SK-N-SH treated with all-trans-retinoic acid at 6 μM for 48 hours (cell line): ENCODE measurements around the gene ADAM33.

Experiments
- ARNTL ChIP-seq: fragments of 450-650 bp; formaldehyde crosslinking; IDR thresholded peaks from 2 replicates; pipeline ENCODE4 v1.5.0; 2020; ENCODE audit warnings: low read depth, mild to moderate bottlenecking, moderate library complexity, borderline replicate concordance
- CREB5 ChIP-seq: fragments of 250-450 bp; sonication (Bioruptor Pico); IDR thresholded peaks from 2 replicates; pipeline ENCODE4 v1.5.1; 2020; ENCODE audit warnings: low read depth, mild to moderate bottlenecking, moderate library complexity
- GLIS3 ChIP-seq: fragments of 250-450 bp; sonication (Bioruptor Pico); IDR thresholded peaks from 2 replicates; pipeline ENCODE4 v1.5.0; 2020; ENCODE audit warnings: mild to moderate bottlenecking, moderate library complexity
- PATZ1 ChIP-seq: fragments of 250-450 bp; sonication (Bioruptor Pico); IDR thresholded peaks from 2 replicates; pipeline ENCODE4 v1.8.0; 2020; ENCODE audit warnings: mild to moderate bottlenecking, moderate library complexity, borderline replicate concordance
- POU6F1 ChIP-seq: fragments of 250-450 bp; sonication (Bioruptor Pico); IDR thresholded peaks from 2 replicates; pipeline ENCODE4 v1.8.0; 2021; ENCODE audit warnings: low read depth, mild to moderate bottlenecking, moderate library complexity, borderline replicate concordance
- RARB ChIP-seq: fragments of 250-450 bp; sonication (Bioruptor Pico); IDR thresholded peaks from 2 replicates; pipeline ENCODE4 v1.8.0; 2021; ENCODE audit warnings: mild to moderate bottlenecking, moderate library complexity
- ZC3H10 ChIP-seq: fragments of 250-450 bp; sonication (Bioruptor Pico); IDR thresholded peaks from 2 replicates; pipeline ENCODE4 v1.5.1; 2021; ENCODE audit warnings: mild to moderate bottlenecking, moderate library complexity
- ZFP3 ChIP-seq: fragments of 250-450 bp; sonication (Bioruptor Pico); IDR thresholded peaks from 2 replicates; pipeline ENCODE4 v1.5.0; 2020; ENCODE audit warnings: mild to moderate bottlenecking, moderate library complexity
- ZNF70 ChIP-seq: fragments of 450-650 bp; formaldehyde crosslinking; IDR thresholded peaks from 2 replicates; pipeline ENCODE4 v1.5.0; 2020; ENCODE audit warnings: mild to moderate bottlenecking, moderate library complexity

- no peak for TF ChIP-seq PATZ1 (CRISPR knock-in tag)
- TF ChIP-seq POU6F1: no peak
- no peak for TF ChIP-seq GLIS3 (CRISPR knock-in tag)
- TF ChIP-seq ZNF70: no peak
- TF ChIP-seq RARB (CRISPR knock-in tag): no peak
- TF ChIP-seq ZC3H10 (CRISPR knock-in tag): no peak
- TF ChIP-seq ZFP3: no peak
- no peak for TF ChIP-seq CREB5 (CRISPR knock-in tag)
- TF ChIP-seq ARNTL (CRISPR knock-in tag): no peak
Measured at GRCh38 chr20:3712279-3712873, 30.6 kb upstream of the ADAM33 start, which contains the start of gene SIGLEC1.
